ENCODE results near the gene SOX21. TPM values are rescaled to one million over a fixed set of nuclear protein-coding genes. Genes with fewer than 3 reads are reported as not detected.

The SOX21 gene
- total RNA-seq, 1 donor from 2014 or later, result not detected

DNA sequence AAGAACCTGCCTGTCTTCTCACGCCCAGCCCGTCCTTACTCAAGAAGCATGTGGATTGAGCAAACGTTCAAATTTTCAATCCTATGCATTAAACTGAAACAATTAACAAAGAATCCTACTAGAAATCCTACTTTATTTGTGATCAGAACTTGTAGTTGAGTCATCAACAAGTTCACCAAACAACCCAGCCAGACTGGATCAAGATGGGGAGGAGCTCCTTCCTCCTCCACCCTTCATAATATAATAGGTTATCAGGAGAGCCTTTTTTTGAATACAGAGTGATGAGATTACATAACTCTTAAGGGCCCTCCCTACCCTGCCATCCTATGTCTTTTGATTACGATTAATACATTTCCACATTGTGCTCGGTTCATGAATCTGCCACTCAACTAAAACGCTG lies 32.7 kb downstream of the SOX21 start:
- H3K27me3 Mint-ChIP-seq (ENCODE audit: unreplicated experiment), result no peaks in the 10 kb centered on the region
- no peak for DNase-seq
- TF ChIP-seq, protein P1, sequence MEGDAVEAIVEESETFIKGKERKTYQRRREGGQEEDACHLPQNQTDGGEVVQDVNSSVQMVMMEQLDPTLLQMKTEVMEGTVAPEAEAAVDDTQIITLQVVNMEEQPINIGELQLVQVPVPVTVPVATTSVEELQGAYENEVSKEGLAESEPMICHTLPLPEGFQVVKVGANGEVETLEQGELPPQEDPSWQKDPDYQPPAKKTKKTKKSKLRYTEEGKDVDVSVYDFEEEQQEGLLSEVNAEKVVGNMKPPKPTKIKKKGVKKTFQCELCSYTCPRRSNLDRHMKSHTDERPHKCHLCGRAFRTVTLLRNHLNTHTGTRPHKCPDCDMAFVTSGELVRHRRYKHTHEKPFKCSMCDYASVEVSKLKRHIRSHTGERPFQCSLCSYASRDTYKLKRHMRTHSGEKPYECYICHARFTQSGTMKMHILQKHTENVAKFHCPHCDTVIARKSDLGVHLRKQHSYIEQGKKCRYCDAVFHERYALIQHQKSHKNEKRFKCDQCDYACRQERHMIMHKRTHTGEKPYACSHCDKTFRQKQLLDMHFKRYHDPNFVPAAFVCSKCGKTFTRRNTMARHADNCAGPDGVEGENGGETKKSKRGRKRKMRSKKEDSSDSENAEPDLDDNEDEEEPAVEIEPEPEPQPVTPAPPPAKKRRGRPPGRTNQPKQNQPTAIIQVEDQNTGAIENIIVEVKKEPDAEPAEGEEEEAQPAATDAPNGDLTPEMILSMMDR (IDR thresholded peaks at IDR 0.05; ENCODE audit: partially characterized antibody, unreplicated experiment), result no peak
- H3K4me1 Mint-ChIP-seq (ENCODE audit: low read depth, unreplicated experiment), result no peaks in the 10 kb centered on the region
- H3K27ac Mint-ChIP-seq (ENCODE audit: unreplicated experiment), result no peak overlapping the region
- H3K4me3 Mint-ChIP-seq (ENCODE audit: unreplicated experiment), result no peak overlapping the region
- no peaks in the 10 kb centered on the region for H3K36me3 Mint-ChIP-seq (ENCODE audit: unreplicated experiment)
- H3K9me3 Mint-ChIP-seq (ENCODE audit: unreplicated experiment), result no peaks in the 10 kb centered on the region

DNA sequence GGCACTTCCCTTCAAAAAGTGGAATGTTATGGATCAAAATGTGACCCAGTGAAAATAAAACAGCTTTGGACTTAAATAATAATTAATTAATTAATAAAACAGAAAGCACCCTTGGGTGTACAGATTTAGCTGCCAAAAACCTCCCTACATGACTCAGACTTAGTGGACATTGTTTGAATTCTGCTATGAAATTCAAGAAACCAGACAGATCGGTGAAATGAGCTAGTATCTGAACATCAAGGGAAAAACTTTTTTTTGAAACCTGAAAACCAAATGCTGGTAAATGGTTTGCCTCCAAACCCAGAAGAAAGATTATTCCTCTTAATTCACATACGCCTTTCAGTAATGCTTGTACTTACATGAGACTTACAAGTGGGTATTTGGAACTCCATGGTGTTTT lies 33.5 kb downstream of the SOX21 start:
- DNase-seq, result no peak
- H3K9me3 Mint-ChIP-seq (ENCODE audit: unreplicated experiment), result no peaks in the 10 kb centered on the region
- no peaks in the 10 kb centered on the region for H3K27me3 Mint-ChIP-seq (ENCODE audit: unreplicated experiment)
- H3K36me3 Mint-ChIP-seq (ENCODE audit: unreplicated experiment), result no peaks in the 10 kb centered on the region
- TF ChIP-seq, protein P1 (IDR thresholded peaks at IDR 0.05; ENCODE audit: partially characterized antibody, unreplicated experiment), result no peak
- H3K4me1 Mint-ChIP-seq (ENCODE audit: low read depth, unreplicated experiment), result no peaks in the 10 kb centered on the region
- H3K4me3 Mint-ChIP-seq (ENCODE audit: unreplicated experiment), result no peak overlapping the region
- no peak overlapping the region for H3K27ac Mint-ChIP-seq (ENCODE audit: unreplicated experiment)

DNA sequence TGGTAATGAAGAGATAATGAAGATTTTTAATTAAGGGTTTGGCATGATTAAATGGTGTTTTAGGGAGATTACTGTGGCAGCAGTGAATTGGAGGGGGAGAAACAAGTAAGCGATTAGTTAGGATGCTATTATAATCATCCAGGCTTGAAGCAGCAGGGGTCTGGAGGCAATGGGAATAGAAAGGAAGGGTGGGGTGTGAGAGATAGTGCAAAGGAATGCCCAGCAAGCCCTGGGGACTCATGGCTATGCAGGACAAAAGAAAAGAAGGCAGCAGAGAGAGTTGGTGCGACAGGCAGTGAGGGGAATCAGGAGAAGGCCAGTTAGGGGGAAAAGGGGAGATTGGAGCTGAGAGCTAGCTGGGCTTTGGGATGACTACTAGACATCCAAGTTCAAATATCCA lies 34.5 kb downstream of the SOX21 start:
- Mint-ChIP-seq H3K36me3 (ENCODE audit: unreplicated experiment) (no peaks in the 10 kb centered on the region), H3K27ac (ENCODE audit: unreplicated experiment) (no peak overlapping the region), H3K4me3 (ENCODE audit: unreplicated experiment) (no peak overlapping the region), H3K27me3 (ENCODE audit: unreplicated experiment) (no peaks in the 10 kb centered on the region), H3K4me1 (ENCODE audit: low read depth, unreplicated experiment) (no peaks in the 10 kb centered on the region), H3K9me3 (ENCODE audit: unreplicated experiment) (no peaks in the 10 kb centered on the region)
- TF ChIP-seq, protein P1 (IDR thresholded peaks at IDR 0.05; ENCODE audit: partially characterized antibody, unreplicated experiment), result no peak
- DNase-seq, result no peak

DNA sequence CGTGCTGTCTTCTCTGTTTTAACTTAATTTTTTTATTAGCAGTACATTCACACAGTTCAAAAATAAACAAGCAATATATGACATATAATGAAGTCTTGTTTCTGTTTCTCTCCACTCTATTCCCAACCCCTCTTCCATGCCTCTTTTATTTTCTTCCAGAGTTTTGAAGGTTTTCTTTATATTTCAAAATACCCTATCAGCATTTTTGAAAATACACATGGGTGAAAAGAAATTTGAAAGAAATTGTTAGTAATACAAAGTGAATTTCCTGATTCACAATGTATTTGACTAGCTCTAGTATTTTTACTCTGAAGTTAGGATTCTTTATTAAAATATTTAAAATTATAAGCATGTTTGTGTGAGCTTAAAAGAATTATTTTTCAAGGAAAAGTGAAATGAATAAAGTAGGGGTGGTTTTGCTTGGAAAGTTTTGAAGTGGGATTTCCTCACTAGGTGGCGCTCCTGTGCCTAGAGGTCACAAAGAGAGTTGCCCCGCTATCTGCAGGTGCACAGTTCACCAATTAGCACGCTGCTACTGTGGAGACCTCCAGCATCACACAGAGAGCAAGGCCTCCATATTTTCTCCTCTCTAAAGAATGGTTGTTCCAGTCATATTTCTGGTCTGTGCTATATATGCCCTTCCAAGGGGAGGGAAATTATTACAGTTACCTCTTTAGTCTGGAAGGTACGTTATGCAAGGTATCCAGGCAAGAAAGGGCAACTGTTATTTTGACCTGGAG lies 37.6 kb downstream of the SOX21 start:
- no peak overlapping the region for H3K27ac Mint-ChIP-seq (ENCODE audit: unreplicated experiment)
- TF ChIP-seq, protein P1 (IDR thresholded peaks at IDR 0.05; ENCODE audit: partially characterized antibody, unreplicated experiment), result peak; percentile 81
- H3K36me3 Mint-ChIP-seq (ENCODE audit: unreplicated experiment), result no peaks in the 10 kb centered on the region
- no peaks in the 10 kb centered on the region for H3K27me3 Mint-ChIP-seq (ENCODE audit: unreplicated experiment)
- no peaks in the 10 kb centered on the region for H3K9me3 Mint-ChIP-seq (ENCODE audit: unreplicated experiment)
- DNase-seq, result peak; percentile 64
- H3K4me1 Mint-ChIP-seq (ENCODE audit: low read depth, unreplicated experiment), result no peaks in the 10 kb centered on the region
- H3K4me3 Mint-ChIP-seq (ENCODE audit: unreplicated experiment), result no peak overlapping the region

DNA sequence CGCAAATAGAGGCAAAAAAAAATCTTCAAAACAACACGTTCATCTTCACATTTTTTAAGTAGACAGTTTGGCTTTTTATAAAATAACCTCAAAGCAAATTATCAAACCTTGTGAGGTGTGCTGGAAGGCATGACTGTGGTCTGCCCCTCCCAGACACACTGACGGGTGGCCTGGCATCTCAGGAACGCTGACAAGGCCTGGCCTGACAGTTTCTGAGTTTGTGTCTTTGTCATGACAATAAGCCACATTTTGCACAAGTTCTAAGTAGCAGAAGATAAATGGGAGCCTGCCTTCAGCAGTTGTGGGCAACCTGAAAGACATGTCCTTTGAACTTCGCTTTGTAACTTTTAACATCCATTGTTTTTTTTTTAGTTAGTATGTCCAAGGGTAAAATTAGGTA lies 38.5 kb downstream of the SOX21 start:
- no peaks in the 10 kb centered on the region for H3K9me3 Mint-ChIP-seq (ENCODE audit: unreplicated experiment)
- H3K4me3 Mint-ChIP-seq (ENCODE audit: unreplicated experiment), result no peak overlapping the region
- DNase-seq, result no peak
- H3K36me3 Mint-ChIP-seq (ENCODE audit: unreplicated experiment), result no peaks in the 10 kb centered on the region
- TF ChIP-seq, protein P1 (IDR thresholded peaks at IDR 0.05; ENCODE audit: partially characterized antibody, unreplicated experiment), result no peak
- no peak overlapping the region for H3K27ac Mint-ChIP-seq (ENCODE audit: unreplicated experiment)
- no peaks in the 10 kb centered on the region for H3K4me1 Mint-ChIP-seq (ENCODE audit: low read depth, unreplicated experiment)
- no peaks in the 10 kb centered on the region for H3K27me3 Mint-ChIP-seq (ENCODE audit: unreplicated experiment)
